HG03469 (cell line): ENCODE data around the gene MARK3.

ENCODE experiments used
- ATAC-seq: cut with Tn5 transposase; IDR thresholded peaks from one replicate; pipeline ENCODE4 v1.9.1; 2021; ENCODE audit warnings: mild to moderate bottlenecking, moderate library complexity, moderate number of reproducible peaks; ENCODE audit not compliant: unreplicated experiment

Gene MARK3

DNA sequence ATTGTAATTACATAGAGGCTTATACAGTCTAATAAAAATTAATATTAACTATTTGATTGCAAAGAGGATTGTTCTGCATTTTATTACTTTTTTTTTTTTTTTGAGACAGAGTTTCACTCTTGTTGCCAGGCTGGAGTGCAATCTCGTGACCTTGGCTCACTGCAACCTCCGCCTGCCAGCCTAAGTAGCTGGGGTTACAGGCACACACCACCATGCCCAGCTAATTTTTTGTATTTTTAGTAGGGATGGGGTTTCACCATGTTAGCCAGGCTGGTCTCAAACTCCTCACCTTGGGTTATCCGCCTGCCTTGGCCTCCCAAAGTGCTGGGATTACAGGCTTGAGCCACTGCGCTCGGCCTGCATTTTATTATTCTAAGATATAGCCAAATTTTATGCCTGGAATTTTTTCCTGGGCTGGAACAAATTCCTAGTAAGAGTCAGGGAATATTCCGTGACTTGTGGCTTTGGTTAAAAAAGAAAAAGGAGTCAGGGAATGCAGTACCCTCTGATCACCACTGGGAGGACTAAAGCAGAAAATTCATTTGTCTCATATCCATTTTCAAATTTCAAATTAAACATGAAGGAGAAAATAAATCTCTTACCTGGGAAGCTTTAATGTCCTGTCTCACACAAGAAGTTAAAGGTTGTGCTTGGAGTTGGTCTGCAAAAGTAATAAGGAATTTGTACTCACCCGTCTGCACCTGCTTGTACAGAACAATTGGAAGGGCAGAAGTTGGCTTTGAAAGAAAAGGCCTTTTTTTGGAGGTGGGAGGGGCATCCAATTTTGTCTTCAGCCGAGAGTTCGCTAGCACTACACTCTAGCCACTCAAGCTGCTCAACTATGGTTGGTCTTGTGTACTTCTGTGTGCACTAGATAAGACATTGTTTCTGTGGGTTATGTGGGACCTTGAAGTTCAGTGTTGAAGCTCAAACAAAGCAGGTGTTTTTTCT is 8.7 kb downstream of the MARK3 start:
- no peak for ATAC-seq

DNA sequence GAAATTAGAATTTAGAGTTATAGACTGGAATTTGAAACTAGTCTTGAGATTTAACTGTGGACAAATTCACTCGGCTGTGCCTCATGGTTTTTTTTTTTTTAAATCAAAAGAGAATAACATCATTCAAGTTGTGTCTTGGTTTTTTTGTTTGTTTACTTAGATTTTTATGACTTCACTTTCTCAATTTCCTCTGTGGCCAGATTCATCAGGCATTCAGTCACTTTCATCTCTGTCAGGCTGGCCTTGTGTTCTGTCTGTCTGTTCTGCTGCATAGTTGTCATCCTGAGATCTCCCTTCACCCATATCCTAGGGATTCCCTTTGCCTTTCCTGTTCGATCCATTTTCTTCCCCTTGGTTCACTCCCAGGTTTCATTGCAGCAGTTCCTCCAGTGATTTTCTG is 10.0 kb downstream of the MARK3 start:
- no peak for ATAC-seq

DNA sequence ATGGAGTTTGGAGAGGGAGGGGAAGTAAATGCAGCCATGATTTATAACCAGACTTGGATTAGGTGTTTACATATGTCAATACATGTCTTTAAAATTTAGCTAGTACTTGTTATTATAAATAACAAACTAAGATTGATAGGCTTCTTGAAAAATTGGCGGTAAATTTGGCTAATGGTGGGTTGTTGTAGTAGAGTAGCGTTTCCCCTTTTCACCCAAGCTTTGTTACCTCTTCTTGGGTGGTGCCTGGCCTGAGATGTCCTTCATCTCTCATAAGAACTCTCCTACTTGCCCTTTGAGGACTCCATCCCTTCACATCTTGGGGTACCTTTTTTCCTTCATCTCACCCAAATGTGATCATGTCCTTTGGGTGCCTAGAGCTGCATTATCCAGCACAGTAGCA is 11.2 kb downstream of the MARK3 start:
- ATAC-seq = no peak

DNA sequence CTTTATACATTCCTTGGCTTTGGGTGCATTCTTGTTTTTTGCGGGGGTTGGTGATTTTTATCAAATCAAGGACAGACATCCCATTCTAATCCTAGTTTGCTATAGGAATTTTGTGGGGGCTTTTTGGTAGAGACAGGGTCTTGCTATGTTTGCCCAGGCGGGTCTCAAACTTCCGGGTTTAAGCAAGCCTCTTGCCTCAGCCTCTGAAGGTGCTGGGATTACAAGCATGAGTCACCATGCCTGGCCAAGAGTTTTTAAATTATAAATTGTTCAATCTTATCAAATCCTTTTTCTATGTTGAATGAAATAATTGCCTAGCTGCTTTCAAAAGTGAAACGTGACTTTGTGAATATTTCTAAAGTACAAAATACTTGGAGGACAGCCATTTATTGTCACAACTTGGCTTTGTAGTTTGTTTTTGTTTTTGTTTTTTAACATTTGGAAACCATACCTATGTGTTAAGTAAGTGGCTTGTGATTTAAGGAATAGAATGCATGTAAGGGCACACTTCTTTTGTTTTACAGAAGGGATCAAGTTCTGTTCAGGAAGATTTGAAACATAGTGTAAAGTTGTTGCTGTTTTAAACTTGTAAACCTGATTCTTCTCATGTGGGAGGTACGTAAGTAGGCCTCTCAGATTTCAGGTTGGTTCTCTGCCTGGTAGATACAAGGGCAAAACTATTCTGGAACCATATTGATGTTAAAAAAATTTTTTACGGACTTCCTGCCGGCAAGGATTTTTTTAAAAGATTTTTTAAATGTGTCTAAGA is 13.4 kb downstream of the MARK3 start:
- ATAC-seq = no peak

DNA sequence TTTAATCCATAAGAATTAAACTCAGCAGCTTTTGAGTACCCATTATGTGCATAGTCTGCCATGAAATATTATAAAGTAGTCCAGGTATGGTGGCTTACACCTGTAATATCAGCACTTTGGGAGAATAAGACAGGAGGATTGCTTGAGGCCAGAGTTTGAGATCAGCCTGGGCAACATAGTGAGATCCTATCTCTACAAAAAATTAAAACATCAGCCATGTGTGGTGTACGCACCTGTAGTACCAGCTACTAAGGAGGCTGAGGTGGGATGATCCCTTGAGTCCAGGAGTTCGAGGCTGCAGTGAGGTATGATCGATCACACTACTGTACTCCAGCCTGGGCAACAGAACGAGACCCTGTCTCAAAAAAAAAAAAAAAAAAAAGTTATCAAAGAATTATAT is 15.3 kb downstream of the MARK3 start:
- no peak for ATAC-seq

DNA sequence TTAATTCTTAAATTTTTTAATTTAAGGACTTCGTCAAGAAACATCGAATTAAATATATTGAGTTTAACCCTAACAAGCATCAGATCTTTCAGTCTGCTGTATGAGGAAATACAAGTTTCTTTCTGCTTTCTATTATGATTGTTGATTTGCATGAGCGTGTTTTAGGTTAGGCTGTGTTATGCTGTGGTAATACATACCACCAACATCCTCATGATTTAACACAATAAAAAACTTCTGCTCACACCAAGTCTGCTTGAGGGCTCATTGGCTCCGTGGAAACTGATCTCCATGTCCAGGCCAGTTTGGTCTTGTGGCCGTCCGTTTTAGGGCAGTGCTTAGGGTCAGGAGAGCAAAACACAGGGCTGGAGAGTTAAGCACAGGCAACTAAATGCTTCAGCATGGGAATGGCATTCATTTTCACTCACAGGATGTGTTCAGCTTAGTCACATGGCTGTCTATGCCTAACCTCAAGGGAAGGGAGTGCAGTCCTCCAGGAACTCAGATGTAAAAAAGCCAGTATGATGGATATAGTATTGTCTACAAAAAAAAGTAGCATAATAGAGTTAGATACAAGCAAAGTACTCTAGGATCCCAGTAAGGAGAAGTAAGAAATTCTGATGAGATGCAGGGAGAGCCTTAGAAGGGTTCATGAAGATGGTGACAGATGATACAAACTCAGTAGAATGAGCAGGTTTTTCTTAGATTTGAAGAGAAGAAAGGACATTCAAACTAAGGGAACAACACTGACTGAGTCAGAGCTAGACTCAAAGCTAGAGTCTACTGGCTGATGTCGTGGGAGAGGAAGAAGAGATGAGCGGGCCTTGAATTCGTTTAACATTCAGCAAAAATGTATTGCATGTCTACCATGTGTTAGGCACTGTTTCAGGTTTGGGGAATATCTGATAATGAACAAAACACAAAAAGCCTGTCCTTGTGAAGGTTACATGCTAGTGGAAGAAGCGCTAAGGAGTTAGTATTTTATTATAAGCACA is 16.3 kb downstream of the MARK3 start:
- ATAC-seq = no peak

DNA sequence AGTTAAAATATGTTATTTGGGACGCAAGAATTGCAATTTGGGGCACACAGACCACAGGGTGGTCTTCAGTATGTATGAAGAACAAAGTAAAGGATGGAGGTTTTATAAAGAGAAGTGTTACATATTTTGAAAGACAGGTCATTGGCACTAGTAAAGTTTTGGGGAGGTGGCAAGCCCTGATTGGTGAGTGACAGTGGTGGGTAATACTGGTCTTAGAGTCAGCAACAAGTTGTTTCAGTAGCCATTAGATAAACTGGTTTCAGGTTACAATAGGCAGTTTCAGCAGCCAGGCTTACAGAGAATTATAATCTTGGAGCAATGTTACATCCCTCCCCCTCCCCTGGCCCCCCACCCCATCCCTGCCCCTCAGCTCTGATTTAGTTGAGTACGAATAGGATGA is 17.5 kb downstream of the MARK3 start:
- ATAC-seq = no peak

DNA sequence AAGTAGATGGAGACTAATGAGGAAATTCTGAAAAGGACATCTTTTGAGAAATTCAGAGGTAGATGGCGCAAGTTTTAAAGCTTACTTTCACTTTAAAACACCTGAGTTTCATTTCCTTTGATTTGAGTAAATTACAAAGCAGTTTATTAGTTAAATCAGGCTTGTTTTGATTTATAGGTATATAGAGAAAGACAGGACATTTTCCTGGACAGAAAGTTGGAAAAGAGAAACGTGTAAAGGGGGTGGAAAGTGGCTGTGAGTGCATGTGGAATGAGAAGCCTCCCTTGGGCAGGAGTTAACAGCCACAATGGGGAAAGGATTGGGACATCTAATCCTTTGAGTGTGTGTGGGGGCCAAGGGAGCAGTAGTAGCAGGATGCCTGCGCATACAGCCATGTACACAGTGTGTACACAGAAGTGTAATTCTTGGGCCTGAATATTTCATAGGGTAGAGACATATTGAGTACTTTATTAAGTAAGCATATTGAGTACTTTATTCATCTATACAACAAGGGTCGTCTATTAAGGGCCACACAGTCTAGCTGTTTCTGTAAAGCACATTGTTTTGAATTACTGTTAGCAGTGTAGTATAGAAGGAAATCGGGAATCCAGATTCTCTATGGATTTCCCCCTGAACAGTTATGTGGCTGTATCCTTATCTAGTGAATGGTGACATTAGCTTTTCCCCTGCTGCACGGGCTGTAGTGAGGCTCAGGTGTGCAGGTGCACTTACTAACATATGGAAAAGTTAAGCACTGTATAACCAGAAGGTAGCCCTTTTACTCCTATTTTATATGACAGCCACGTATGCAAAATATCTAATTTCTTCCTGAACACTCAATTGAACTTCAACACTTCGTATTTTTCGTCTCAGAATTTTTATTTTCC is 19.1 kb downstream of the MARK3 start:
- no peak for ATAC-seq

DNA sequence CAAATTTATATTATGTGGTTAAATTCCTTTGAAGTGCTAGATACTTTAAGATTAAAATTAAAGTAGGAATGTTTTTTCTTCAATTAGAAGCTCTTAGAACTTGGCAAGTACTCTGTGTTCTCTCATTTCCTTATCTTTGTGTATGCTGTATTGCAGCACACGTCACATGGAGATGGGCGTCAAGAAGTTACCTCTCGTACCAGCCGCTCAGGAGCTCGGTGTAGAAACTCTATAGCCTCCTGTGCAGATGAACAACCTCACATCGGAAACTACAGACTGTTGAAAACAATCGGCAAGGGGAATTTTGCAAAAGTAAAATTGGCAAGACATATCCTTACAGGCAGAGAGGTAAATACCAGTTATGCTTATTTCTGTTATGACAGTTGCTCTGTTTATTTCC is 19.7 kb downstream of the MARK3 start:
- ATAC-seq = no peak

DNA sequence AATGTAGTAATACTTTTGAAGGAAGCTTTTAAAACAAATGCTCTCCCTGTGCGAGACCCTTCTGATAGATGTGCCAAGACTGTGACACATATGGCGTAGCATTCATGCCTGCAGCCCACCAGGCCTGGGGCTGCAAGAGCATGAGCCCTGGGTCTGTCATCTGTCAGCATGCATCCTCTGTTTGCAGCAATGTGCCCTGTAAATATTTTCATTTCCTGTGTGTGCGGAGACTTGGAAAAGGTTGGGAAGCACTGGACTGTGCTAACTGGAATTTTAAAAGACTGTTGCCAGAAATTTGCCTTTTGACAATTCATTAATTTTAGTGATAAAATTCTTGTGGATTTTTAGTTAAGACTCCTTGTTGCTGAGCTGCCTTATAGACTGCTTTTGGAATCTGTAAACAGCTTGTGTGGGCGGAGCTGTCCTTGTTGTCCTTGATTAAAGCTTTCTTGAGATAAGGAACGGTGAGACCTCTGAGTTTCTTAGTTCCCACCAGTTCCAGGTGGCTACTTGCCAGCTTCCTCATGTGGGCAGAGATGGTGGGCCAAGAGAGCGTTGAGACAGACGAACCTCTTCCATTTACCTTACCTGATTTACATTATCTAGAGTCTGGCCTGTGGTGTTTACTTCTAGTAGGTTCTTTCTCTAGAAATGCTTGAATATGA is 23.4 kb downstream of the MARK3 start:
- no peak for ATAC-seq

DNA sequence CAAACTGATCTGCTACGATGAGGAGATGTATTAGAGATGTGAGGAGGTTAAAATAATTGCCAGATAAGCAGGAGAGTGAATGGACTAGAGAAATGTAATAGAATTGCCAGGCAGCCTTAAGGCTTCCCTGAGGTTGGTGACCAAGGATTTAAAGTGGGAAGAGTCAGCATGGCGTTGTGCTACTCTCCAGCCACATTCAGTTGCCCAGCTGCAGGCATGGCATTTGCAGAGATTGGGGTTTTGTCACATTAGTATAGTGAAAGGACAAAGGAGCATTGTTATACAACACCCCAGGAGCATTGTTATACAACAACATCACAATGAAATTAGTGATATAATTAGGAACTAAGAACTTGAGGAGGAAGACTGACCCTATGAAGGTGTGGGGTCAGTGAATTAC is 31.7 kb downstream of the MARK3 start:
- no peak for ATAC-seq

DNA sequence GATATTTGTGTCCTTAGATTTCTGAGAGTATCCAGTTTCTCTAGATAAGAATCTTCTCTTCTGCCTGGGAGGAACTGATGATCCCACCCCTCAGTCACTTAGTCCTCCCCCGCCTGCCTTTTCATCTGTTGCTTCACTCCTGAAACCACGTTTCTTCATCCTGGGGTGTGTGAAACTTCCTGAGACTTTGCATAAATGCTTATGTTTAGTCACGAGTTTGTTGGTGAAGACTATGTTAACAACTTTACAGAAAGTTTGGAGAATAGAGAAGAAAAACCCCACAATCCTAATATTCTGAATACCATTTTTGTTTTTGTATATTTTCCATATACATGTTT is 33.2 kb downstream of the MARK3 start:
- ATAC-seq = no peak

DNA sequence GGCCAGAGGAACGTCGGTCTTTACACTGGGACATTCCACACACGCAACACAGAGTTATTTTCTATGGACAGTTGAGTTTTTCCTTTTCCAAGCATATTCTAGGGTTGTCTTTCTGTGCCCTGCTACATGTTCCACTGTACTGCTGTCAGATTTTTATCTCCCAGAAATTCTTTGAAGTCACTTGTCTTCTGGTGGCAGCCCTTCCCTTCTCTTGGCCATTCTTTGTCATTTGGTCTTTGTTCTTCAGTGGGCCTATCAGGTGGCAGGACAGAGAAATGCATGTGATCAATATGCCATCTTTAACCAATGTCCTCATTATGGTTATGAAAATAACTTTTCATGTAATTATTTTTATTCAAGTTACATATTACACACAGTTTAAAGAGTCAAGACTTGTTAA is 36.3 kb downstream of the MARK3 start:
- no peak for ATAC-seq

DNA sequence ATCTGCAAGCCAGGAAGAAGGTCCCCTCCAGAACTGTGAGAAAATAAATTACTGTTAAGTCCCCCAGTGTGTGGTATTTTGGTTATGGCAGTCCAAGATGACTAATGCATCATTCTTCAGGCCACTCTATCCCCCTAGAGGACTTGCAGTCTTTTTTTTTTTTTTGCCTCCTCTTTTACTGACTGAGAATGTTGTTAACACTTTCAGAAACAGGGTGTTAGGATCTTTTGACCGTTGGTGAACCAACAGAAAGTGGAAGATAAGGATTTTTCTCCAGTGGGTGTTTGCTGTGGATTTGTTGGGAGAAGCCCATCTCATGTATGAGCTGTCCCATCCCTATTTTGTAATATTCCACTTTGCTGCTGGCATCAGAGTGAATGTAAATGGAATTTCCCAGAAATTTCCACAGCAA is 37.8 kb downstream of the MARK3 start:
- no peak for ATAC-seq

DNA sequence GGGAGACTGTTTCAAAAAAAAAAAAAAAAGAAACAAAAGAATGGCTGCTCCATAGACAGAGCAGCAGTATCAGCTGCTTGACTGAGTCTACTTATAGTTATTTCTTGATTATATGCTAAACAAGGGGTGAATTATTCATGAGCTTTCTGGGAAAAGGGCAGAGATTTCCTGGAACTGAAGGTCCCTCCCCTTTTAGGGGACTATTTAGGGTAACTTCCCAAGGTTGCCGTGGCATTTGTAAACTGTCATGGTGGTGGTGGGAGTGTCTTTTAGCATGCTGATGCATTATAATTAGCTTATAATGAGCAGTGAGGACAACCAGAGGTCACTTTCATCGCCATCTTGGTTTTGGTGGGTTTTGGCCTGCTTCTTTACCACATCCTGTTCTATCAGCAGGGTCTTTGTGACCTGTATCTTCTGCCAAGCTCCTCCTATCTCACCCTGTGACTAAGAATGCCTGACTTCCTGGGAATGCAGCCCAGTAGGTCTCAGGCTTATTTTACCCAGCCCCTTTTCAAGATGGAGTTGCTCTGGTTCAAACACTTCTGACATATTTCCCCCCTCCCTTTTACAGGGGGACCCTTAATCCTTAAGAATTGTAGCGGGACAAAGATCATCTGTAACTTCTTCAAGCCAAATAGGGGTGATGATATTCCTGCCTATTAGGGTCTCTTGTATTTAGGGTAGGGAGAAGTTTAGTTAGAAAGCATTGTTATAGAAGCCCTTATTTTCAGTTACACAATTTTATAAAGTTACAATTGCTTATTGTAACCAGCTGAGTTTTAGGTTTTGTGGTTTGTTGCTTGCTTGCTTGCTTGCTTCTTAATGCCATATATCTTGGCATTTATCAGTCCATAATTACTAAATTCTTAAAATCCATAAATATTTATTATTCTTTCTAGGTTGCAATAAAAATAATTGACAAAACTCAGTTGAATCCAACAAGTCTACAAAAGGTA is 42.5 kb downstream of the MARK3 start:
- ATAC-seq = no peak

DNA sequence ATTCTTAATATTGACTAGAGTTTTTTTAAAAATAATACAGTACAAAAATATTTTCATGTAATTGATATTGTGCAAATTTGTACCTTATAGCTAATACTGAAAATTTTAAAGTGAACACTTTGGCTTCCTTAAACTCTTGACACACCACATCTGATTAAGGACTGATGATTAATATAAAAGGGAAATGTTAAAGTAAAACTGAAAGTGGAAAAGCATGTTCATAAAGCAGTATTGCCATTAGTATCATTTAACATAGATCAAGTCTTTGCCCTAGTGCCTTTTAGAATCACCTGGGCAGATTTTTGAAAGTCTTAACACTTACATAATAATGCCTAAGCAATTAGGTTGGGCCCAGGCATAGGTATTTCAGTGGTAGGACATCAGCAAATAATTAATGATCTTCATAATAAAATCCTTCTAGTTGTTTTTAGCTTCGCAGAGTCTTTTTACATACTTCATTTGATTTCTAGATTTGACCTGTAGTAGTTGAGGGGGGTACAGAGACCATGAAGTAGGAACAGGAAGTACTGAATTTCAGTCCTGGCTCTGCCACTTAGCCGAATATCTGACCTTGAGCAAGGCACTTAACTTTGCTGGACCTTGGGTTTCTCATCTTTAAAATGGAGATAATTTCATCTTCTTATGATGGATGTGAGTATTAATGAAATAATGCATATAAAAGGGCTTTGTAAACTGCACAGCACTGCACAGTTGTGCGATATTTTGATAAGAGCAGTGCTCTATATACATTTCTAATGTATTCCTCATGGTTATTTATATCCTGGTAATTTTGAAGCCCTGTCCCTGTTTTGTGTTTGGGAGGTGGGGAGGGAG is 43.7 kb downstream of the MARK3 start:
- ATAC-seq = no peak

DNA sequence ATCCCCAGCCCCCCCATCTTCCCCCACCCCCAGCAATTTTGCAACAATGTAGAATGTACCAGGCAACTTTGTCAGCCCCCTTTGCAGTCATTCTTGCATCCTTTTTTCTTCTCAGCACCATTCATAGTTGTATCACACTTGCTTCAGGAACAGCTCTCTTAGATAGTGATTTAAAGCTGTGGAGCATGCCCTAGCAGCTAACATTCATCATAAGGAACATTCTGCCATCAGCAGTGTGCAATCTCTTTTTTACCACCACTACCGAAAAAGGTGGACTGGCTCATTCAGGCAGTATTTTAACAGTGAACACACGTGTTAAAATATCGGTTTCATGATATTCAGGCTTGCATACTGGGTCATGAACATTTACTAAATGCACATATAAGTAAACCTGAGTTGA is 45.1 kb downstream of the MARK3 start:
- no peak for ATAC-seq

DNA sequence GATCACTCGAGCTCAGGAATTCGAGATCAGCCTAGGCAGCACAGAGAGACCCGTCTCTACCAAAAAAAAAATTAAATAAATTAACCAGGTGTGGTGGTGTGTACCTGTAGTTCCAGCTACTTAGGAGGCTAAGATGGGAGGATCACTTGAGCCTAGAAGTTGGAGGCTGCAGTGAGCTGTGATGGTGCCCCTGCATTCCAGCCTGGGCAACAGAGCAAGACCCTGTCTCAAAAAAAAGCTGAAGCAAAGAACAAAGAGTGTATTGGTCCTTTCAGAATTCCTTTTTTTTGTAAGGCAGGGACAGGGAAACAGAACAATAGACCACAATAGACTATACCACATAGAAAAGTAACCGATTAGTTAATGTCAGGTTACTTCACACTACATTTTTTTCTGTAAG is 47.4 kb downstream of the MARK3 start:
- ATAC-seq = no peak
